Measurements from ENCODE around the gene ITGA7.

- TF ChIP-seq CTCF (IDR thresholded peaks at IDR 0.05) (peak; percentile 38 to 50 (median 48)), POLR2A (IDR thresholded peaks at IDR 0.05) (no peak)
These were observed 48.0 kb downstream of the ITGA7 start for GRCh38 chr12:55659486-55660385.

All from tibial nerve (tissue), 3 donors.